Nephron (organoid): ENCODE results near the gene JAKMIP2.

Experiments
- H3K27ac Mint-ChIP-seq, 3 experiments: 2 replicates each; pipeline ENCODE4 v1.8.0; 2020; ENCODE audit warnings: mixed read lengths in 3 of 3, mild to moderate bottlenecking in 2 of 3, moderate library complexity in 1 of 3
- H3K27me3 Mint-ChIP-seq: 2 replicates; pipeline ENCODE4 v1.8.0; 2021; ENCODE audit warnings: low read depth, mild to moderate bottlenecking, moderate library complexity, mixed read lengths
- H3K36me3 Mint-ChIP-seq: 2 replicates; pipeline ENCODE4 v1.8.0; 2020; ENCODE audit warnings: low read depth, mixed read lengths
- H3K4me1 Mint-ChIP-seq: 2 replicates; pipeline ENCODE4 v1.8.0; 2020; ENCODE audit warnings: mixed read lengths
- H3K4me3 Mint-ChIP-seq, 3 experiments: 2 replicates each; pipeline ENCODE4 v1.8.0; 2020; ENCODE audit warnings: mild to moderate bottlenecking in 3 of 3, mixed read lengths in 3 of 3, moderate library complexity in 2 of 3
- H3K9me3 Mint-ChIP-seq: 2 replicates; pipeline ENCODE4 v1.8.0; 2020; ENCODE audit warnings: mixed read lengths
- CTCF ChIP-seq, 3 experiments: fragments of 200-600 bp; sonication (generic); IDR thresholded peaks; one replicate each; pipeline ENCODE4 v1.5.0; 2021; ENCODE audit warnings: antibody characterized with exemption in 3 of 3; ENCODE audit not compliant: unreplicated experiment in 3 of 3

JAKMIP2 gene

GRCh38 chr5:147666419-147666818 lies 116.1 kb downstream of the JAKMIP2 start:
- Mint-ChIP-seq H3K27me3 (no peaks in the 10 kb centered on the region), H3K36me3 (peaks cover 38% of the 10 kb centered on the region), H3K27ac (no peak overlapping the region), H3K4me1 (no peaks in the 10 kb centered on the region), H3K4me3 (no peak overlapping the region), H3K9me3 (no peaks in the 10 kb centered on the region)
- no peak for TF ChIP-seq CTCF (IDR thresholded peaks at IDR 0.05; ENCODE audit: unreplicated experiment in 3 of 3)

- Mint-ChIP-seq H3K27me3 (no peaks in the 10 kb centered on the region), H3K4me1 (no peaks in the 10 kb centered on the region), H3K27ac (no peak overlapping the region), H3K36me3 (peaks cover 65% of the 10 kb centered on the region), H3K4me3 (no peak overlapping the region), H3K9me3 (peaks cover 12% of the 10 kb centered on the region)
- no peak for TF ChIP-seq CTCF (IDR thresholded peaks at IDR 0.05; ENCODE audit: unreplicated experiment in 3 of 3)
Measured at GRCh38 chr5:147661541-147661940, 121.0 kb downstream of the JAKMIP2 start.

GRCh38 chr5:147659166-147659929 lies 123.2 kb downstream of the JAKMIP2 start:
- peaks cover 79% of the 10 kb centered on the region for H3K36me3 Mint-ChIP-seq
- H3K4me1 Mint-ChIP-seq: no peaks in the 10 kb centered on the region
- TF ChIP-seq CTCF (IDR thresholded peaks at IDR 0.05; ENCODE audit: unreplicated experiment in 3 of 3): no peak
- H3K27ac Mint-ChIP-seq: no peak overlapping the region
- peaks cover 28% of the 10 kb centered on the region for H3K9me3 Mint-ChIP-seq
- H3K4me3 Mint-ChIP-seq: no peak overlapping the region
- no peaks in the 10 kb centered on the region for H3K27me3 Mint-ChIP-seq

GRCh38 chr5:147658293-147658932 lies 124.1 kb downstream of the JAKMIP2 start:
- no peaks in the 10 kb centered on the region for H3K27me3 Mint-ChIP-seq
- H3K36me3 Mint-ChIP-seq: peaks cover 78% of the 10 kb centered on the region
- H3K4me3 Mint-ChIP-seq: no peak overlapping the region
- H3K27ac Mint-ChIP-seq: no peak overlapping the region
- H3K4me1 Mint-ChIP-seq: no peaks in the 10 kb centered on the region
- peaks cover 34% of the 10 kb centered on the region for H3K9me3 Mint-ChIP-seq
- TF ChIP-seq CTCF (IDR thresholded peaks at IDR 0.05; ENCODE audit: unreplicated experiment in 3 of 3): no peak

GRCh38 chr5:147648597-147648996 lies 133.9 kb downstream of the JAKMIP2 start:
- no peaks in the 10 kb centered on the region for H3K4me1 Mint-ChIP-seq
- peaks cover 19% of the 10 kb centered on the region for H3K36me3 Mint-ChIP-seq
- H3K27me3 Mint-ChIP-seq: no peaks in the 10 kb centered on the region
- H3K9me3 Mint-ChIP-seq: peaks cover under 1% of the 10 kb centered on the region
- no peak overlapping the region for H3K27ac Mint-ChIP-seq
- H3K4me3 Mint-ChIP-seq: no peak overlapping the region
- no peak for TF ChIP-seq CTCF (IDR thresholded peaks at IDR 0.05; ENCODE audit: unreplicated experiment in 3 of 3)
